GM19468 (cell line): ENCODE measurements around the gene GOLGA6C.
"Not testable (repeated sequence)": the region's sequence is repeated elsewhere in the genome, so short reads cannot be mapped to it uniquely, and the experiment has no call there.

Source experiments
- ATAC-seq: cut with Tn5 transposase; IDR thresholded peaks from one replicate; pipeline ENCODE4 v1.9.1; 2021; ENCODE audit warnings: mild to moderate bottlenecking, moderate library complexity, moderate number of reproducible peaks; ENCODE audit not compliant: unreplicated experiment; ENCODE audit errors: extremely low read depth

Gene GOLGA6C

GRCh38 chr15:75227112-75227511 lies 31.0 kb upstream of the GOLGA6C start:
- not testable (repeated sequence) for ATAC-seq

- ATAC-seq: no peak
These were observed 30.4 kb upstream of the GOLGA6C start for GRCh38 chr15:75227663-75228280.

DNA sequence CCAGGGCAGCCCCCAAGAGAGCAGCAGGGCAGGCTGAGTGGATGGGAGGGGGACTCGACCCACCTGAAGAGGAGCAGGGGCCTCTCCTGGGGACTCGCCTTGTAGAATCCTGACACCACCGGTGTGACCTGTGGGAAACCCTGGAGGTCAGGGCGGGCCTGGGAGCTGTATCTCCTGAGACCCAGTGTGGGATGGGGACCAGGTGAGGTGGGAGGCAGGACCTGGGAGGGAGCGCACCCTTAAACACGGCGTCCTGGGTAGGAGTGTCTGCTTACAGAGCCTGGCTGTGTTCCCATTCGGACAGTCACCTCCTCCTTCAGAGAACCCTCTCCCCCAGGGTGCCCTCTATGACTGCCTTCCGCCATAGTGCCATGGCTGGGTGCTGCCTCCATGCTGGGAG lies 29.3 kb upstream of the GOLGA6C start:
- ATAC-seq: no peak

- ATAC-seq: no peak
These were observed 28.7 kb upstream of the GOLGA6C start for GRCh38 chr15:75229191-75230015.

DNA sequence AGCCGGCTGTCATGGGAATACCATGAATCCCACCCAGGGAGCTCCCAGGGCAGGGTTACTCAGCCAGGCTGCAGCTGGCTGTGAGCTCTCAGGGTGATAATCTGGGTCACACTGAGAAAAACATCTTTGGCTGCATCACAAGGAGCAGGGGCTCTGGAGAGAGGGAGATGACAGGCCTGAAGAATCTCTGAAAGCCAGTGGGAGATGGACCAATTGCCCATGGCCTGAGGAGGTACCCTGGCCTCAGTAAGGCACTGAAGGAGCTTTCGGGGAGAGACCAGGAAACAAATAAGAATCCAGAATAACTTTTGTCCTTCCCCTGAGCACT lies 28.2 kb upstream of the GOLGA6C start:
- ATAC-seq: no peak

DNA sequence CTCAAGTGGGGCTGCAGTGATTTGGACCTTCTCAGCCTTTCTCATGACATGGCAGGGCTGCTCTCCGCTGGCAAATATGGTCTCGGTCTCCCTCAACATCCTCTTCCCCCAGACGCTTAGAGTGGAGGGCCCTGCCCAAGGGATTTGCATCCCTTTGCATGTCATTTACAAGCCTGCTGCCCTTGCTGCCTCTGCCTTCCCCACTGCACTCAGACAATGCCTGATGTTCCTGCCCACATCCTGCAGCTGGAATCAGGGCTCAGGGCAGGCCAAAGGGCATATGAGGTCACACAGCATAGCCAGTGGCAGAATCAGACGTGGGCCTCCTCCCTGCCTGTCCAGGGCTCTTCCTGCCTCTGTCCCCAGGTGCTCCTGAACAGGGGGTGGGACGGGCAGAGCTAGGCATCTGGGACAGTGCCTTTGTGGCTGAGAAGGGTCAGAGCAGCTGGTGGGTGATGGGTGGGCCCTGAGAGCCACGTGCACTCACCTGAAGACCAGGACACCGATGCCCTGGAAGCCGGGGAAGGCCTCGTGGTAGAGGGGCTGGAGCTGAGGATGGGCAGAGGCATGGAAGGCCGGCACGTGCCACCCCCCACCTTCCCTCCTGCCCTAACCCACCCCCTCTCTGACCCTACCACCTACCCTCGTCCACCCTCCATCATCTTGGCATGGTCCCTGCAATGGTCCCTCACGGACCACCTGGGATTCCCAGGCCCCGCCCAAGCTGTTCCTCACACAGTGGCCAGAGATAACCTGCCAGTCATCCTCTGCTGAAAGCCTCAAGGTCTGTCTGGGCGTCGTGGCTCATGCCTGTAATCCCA lies 27.4 kb upstream of the GOLGA6C start:
- no peak for ATAC-seq

- ATAC-seq: no peak
These were observed 26.3 kb upstream of the GOLGA6C start for GRCh38 chr15:75231836-75232235.

DNA sequence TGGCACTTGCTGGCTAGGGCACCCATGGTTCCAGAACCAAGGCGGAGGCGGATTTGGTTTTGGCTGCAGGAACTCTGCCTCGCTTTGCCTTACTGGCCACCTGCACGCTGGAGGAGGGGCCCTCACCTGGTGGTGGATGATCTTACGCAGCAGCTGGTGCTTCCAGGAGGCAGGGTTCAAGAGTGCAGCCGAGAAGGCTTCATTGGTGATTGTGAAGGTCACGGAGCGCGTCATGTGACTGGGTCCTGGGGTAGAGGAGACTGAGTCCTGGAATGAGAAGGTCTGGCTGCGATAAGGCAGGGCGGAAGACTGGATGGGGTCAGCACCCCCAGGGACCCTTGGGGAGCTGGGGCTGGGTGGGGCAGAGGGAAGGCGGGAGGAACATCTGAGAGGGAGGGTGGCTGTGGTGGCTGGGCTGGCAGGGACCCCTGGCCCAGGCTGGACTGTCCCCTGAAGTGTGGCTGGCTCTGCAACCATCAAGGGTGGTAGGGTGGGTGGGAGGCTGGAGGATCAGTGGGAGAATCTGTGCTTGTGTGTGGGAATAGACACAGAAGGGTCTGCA lies 25.8 kb upstream of the GOLGA6C start:
- ATAC-seq: no peak

GRCh38 chr15:75232826-75233503 lies 25.2 kb upstream of the GOLGA6C start:
- no peak for ATAC-seq

GRCh38 chr15:75233504-75234190 lies 24.5 kb upstream of the GOLGA6C start:
- no peak for ATAC-seq

DNA sequence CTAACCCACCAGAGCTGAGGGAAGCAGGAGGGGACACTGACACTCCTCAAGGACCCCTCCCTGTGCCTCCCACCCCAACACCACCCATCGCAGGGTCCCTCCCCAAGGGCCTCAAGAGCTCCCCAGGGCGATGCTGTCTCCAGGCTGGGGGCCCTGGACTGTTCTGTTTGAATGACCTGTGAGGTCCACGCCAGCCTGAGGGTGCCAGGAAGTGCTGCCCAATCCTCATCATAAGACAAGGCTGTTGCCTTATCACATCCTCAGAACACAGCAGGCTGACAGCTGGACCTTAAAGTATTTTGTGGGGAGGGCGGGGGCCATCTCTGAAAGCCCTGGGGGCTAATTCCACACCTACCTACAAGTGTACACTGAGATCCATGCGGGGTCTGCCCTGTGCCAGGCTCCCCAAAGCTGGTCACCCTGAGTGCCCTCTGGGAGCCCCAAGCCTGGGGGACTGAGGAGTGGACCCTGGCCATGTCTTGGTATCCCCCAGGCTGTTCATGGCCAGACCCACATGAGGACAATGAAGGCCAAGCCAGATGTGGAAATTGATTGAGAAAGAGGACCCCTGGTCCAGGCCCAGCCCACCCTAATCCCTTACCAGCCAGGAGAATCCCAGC lies 23.8 kb upstream of the GOLGA6C start:
- no peak for ATAC-seq

DNA sequence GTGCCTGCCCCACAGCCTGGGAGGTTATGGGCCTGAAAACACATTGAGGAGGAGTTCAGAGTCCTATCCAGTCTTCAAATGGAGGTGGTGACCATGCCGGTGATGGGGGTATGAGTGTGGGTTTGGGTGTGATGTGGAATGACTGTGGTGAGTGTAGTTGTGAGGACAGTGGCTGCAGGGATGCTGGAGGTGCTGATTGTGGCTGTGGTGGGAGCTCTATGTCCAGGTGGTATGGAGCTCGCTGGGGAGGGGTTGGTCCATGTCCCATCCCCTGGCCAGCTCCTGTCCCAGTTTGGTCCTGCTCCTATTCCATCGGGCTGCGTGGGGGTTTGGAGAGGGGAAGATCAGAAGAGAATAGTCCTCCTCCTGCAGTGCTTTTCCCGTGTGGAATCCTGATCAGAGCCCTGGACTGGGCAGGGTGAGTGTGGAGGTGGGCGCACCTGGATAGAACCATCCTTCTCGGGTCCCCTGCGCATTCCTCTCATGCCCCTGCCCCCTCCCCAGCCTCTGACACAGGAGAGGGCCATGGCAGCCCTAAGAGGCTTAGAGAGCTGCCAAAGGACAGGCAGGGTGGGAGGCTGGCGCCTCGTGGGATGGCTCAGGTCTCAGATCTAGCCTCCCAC lies 23.0 kb upstream of the GOLGA6C start:
- no peak for ATAC-seq

DNA sequence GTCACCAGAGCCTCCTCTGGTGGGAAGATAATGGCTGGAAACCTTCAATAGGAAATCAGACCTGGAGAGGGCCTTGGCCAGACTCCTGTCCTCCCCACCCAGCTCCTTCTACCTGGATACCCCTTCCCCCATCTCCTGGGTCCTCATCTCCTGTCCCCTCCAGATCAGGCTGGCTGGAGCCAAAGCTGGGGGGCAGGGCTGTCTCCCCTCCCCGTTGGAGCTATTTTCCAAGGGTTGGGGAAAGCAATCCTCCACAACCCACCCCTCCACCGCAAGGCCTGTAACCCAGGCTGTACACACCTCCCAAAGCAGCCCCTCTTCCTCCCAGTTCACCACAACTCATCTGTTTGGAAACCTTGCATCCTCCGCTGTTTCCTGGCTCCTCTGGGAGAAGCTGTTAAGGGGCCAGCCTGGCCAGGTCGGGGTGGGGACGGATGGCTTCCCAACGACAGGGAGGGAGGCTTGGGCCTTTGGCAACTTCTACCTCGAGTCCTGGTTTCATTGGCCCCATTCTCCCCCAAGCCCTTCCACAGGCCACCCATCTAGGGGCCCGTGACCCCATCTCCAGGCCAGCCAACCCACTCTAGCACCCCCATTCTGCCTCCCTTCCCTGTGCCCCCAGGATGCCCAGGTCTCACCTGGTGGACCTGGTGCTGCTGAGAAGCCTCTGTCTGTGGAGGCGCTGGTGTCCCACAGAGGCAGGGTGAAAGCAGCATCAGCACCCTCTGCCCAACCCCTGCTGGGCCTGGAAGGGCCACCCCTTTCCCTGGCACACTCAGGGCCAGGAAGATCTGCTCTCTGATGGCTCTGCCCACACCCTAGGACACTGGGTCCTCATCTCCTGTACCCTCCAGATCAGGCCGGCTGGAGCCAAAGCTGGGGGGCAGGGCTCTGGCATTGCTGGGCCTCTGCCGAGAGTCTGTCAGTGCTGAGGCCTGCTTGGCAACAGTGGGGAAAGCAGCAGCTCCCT lies 22.1 kb upstream of the GOLGA6C start:
- no peak for ATAC-seq

GRCh38 chr15:75237316-75237982 lies 20.7 kb upstream of the GOLGA6C start:
- ATAC-seq: no peak

DNA sequence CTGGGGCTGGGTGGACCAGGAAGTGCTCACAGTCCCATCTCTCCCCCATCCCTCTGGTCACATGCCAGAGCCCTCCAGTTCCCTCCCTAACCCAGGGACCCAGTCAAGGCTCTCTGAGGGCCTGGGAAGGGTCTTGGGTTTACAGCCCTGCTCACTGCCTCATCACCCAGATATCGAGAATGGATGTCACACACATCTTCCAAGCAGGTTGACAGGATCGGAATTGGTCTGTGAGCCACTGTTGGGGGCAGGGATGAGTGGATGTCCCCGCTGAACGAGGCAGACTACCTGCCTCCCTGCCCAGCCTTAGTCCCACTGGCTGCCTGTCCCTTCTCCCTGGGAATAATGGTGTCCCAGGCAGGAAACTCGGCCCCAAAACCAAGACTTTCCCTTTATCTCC lies 20.0 kb upstream of the GOLGA6C start:
- ATAC-seq: no peak

DNA sequence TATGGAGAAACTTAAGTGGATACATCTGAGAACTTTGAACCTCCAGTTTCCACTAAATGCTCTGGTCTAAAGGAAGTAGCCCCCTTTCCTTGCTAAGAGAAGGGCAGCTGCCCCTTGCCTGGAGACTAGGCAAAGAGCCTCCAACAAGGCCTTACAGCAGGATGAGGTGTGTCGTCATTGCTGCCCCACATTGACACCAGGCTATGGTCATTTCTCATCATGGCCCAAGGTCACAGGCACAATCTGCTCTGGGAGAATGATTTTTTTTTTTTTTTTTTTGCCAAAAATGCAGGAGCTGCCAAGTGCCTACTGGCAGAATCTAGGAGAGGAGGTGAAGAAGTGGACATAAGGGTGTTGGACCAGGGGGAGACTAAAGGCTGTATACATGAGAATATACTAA lies 12.4 kb upstream of the GOLGA6C start:
- not testable (repeated sequence) for ATAC-seq

DNA sequence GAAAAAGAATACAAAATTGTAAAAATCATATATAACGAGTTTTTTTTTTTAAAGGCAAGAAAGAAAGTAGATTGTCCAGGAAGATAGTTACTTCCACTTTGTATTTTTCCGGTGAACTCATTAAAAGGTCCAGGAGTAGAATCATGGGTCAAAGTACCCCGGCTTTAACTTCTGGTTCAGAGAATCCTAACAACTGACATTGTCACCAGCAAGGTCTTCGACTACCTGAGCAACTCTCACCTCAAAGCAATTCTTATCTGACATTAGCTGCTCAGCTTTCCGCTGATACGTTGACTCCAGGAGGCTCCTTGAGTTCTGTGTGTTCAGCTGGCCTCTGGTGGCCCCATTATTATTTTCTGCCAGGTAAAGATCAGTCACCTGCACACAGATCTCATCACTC lies 9.1 kb upstream of the GOLGA6C start:
- ATAC-seq: not testable (repeated sequence)
